Activated CD4-positive, CD25-positive, alpha-beta regulatory T cell treated with anti-CD3 and anti-CD28 coated beads, Interleukin-2, amount 50 U/mL, for 24 hours (primary cell): Measurements from ENCODE around the gene SP6.

Source experiments
- ATAC-seq, 2 donors: fragments of 150-1000 bp; cut with Tn5 transposase; one replicate each; pipeline ENCODE4 v1.10.0; 2021; ENCODE audit warnings: mild to moderate bottlenecking in 1 of 2, moderate library complexity in 1 of 2

The SP6 gene

DNA sequence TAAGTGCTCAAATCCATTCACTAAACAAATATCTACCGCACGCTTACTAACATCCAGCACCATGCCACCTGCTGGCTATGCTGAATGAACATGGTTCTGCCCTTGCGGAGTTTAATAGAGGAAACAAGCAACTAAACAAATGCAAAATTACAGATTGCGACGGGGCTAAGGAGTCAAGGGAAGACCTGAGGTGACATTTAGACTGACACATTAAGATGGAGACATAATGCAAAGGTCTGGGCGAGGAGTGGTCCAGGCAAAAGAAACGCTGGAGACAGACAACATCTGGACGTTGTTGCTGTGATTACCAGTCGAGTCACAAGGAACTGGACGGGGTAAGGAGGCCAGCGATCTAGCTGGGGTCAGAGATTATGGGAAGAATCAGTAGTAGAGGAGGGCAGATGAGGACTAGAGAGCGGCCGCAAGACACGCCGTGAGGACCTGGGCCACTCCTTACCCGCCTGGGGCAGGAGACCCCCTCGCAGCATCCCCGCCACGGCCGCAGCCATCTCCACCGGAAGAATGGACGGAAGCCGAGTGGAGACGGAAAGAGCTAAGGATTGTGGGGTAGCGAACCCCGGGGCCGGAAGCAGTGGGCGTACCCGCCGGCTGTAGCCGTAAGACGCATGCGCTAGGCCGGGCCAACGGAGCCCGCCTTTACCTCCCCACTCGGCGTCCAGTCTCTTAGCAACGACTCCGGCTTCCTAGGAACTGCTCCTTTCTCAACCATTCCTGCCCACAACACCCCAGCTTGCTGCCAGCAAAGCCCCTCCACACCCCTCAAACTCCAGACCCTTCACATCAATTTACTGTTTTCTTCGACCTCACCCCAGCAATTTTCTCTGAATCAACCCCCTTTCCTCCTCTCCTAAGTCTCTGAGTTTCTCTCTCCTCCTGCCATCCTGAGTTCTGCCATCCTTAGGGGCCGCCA, 19.7 kb downstream of the SP6 start, which contains the start of the genes LRRC46 and MRPL10:
TSS of gene LRRC46 (plus strand) at position 668 of the 931 bp plus-strand sequence. CDS start 320 bp downstream, outside the sequence.
TSS of gene MRPL10 (minus strand) at position 539 of the 931 bp plus-strand sequence. CDS start at position 509, 30 bp downstream.
- ATAC-seq, result peak; percentile 91 to 92

GRCh38 chr17:47830396-47831002, 20.5 kb downstream of the SP6 start:
- ATAC-seq, result no peak

DNA sequence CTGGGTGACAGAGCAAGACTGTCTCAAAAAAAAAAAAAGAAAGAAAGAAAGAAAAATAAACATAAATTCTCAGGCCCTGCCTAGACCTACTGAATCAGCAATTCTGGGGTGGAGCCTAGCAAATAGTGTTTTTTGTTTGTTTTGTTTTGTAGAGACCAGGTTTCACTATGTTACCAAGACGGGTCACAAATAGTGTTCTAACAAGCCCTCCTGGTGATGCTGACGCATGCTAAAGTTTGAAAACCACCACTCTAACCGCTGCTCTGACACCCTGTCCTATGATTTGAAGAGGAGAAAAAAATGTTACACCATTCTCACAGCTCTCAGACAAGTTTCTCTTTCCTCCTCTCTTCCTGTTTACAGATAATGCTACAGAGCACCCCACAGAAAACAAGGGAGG, 21.1 kb downstream of the SP6 start:
- peak in 1 of 2 donors; percentile 36 for ATAC-seq

GRCh38 chr17:47823519-47823918, 27.4 kb downstream of the SP6 start:
- ATAC-seq, result no peak

DNA sequence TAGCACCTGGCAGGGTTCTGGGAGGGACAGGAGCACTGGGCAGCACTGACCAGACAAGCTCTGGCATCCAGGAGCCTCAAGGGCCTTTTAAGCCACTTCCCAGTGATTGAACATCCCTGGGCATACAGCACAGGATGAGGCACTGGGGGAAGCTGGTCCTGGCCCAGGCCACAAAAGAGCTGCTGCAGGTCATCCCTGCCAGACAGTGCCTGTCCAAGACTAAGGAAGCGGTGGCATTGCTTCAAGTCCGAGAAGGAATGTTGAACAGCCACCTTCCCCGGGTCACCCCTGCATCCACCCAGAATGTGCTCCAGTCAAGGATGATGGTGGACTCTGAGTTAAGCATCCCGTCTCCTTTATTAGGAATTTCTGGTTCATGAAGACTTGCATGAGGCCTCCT, 28.2 kb downstream of the SP6 start:
- ATAC-seq, result no peak

DNA sequence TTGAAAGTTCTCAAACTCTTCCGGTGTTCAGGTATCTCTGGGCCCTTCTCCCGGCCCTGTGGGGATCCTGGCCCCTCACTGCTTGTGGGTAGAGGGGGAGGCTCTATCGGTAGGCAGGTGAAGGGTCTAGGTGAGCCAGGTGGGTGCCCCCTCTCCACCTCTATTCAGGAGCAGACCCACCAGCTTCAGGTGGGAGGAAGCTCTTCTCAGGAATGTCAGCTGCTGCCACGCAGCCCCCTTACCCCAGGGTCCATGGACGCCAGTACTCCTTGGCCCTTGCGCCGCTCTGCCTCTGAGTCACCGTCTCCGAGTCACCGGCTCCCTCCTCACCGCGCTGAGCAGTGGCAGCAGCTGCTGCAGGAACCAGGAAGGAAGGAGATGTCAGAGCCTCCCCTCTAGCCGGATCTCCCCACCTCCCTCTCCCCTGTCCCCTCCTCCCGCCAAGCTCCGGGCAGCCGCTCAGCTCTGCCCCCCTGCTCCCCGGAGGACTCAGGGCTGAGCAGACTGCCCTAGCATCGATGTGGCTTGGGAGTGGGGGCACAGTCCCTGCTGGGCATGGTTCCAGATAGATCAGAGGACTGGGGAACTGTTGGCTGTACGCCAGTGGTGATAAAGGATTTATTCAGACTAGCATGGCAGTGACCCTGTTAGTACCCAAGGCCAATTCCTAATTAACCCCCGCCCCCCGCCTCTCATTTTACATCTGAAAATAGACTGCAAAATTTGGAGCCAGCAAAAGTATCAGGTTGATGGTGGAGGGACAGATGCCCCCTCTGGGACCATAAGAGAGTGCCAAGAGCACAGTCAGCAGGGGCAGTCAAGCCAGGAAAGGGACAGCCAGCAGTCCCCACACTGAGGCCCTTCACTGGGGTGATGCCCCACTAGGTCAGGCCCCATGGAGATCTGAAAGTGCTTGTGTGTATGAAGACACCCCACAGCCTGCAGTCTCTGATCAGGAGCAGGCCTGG, 29.3 kb downstream of the SP6 start, which contains the start of gene OSBPL7:
TSS of gene OSBPL7 (minus strand) at position 371 of the 968 bp plus-strand sequence. CDS start 1,516 bp downstream, outside the sequence.
- ATAC-seq, result peak; percentile 98

- no peak for ATAC-seq
Measured at GRCh38 chr17:47821031-47821423, 29.9 kb downstream of the SP6 start.

DNA sequence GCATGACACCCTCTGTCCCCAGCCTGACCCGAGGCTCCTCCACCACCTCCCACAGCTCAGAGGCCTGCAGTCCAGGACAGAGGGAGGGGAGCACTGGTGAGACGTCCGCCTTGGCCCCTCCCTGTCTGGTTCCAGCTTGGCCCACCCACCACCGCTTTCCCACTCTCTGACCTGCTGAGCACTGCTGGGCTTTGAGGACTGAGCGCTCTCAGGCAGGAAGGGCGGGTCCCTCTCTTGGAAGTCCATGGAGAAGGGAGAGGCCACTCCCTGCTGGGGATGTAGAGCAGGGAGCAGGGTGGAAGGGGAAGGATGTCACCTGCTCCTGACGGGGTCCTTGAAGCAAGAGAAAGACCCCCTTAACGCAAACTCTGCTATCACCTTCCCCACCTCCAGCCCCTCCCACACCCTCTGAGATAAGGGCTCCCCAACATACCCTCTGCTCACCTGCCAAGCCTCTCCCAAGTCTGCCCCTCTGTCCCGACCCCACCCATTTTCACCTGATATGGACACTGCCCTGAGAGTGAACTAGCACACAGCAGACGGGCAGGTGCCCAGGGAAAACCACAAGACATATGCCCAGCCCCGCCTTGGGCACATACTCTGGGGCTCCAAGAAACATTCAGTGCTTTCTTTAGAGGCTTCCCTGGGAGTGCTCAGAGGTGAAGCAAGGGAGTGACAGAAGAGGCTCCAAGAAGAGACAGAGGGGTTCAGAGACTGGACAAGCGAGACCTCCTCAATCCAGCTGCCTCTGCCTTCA, 30.8 kb downstream of the SP6 start:
- no peak for ATAC-seq

DNA sequence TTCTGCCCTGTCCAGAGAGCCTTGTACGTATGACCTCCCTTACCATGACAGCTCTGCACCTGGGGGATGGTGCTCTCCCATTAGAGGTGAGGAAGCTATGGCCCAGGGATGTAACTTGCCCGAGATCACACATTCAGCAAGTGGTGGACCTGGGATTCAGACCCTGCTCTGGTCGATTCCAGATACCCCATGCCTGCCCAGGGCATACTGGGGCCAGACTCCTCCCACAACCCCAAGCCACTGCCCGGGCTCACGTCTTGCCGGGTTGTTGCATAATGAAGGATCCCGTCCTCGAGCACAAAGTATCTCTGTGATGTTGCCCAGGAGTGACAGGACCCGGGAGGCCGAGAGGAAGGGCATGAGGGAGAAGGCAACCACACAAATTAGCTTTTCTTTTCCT, 31.5 kb downstream of the SP6 start:
- ATAC-seq, result no peak

DNA sequence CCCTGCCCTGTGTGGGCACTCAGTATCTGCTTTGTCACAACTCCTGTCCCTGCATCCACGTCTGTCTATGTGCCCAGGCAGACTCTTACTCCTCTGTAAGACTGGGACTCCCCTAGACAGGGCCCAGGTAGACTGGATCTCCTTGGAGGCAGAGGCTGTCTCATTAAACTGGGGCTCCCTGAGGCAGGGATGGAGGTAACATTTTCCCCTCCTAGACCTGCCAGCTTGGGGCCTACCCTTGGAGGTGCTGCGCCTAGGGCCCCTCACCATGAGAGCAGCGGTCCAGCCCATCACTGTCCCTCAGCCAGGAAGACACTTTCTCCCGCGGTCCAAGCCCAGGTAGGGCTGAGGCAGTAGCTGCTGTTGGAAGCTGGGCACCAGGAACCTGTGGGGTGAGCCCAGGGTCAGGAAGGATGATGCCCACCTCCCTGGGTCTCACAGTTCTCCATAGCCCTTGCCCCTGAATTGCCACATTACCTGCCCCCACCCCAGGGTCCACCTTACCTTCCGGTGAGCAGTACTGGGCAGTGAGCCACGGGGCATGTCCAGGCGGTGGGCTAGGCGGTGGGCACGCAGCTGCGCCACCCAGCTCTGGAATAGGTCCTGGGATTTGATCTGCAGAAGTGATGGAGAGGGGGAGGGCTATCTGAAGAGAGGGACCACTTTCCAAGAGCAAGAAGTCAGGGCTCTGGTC, 32.8 kb downstream of the SP6 start:
- no peak for ATAC-seq

DNA sequence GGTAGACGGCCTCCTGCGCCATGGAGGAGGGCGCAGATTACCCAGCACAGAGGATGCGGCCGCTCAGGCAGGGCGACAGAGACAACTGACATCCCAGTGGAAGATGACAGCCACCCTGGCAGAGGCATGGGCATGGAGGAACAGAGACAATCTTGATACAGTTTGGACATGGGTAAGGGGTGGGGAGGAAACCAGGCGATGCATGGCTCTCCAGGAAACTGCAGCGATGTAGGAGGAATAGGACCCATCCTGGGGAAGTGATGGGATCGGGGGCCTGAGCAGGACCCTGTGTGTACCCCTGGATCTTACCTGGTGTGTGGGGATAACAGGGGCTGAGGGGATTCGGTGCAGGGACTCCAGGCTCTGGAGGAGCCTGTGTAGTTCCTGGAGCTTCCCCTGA, 34.0 kb downstream of the SP6 start:
- ATAC-seq, result no peak

GRCh38 chr17:47816111-47816735, 34.7 kb downstream of the SP6 start:
- ATAC-seq, result no peak

GRCh38 chr17:47815106-47815918, 35.7 kb downstream of the SP6 start:
- no peak for ATAC-seq

- no peak for ATAC-seq
Measured at GRCh38 chr17:47813512-47814031, 37.4 kb downstream of the SP6 start.

GRCh38 chr17:47813077-47813476, 37.9 kb downstream of the SP6 start:
- ATAC-seq, result no peak

- ATAC-seq, result no peak
Measured at GRCh38 chr17:47812146-47812920, 38.6 kb downstream of the SP6 start.

DNA sequence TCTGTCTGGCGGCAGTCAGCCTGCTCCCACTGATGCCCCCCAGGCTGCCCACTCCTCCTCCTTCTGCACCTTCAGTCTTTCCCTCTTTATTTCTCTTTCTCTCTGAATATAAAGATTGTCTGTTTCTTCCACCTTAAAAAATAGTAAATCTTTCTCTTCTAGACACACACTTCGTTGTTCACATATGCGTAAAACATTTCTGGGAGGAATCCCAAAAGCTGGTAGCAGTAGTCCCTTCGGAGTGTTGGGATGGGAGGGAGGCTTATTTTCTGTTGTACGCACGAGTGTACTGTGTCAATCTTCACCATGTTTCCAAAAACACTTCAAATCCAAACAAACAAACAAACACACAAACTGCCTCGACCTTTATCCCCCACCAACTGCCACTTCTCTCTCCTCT, 39.3 kb downstream of the SP6 start:
- no peak for ATAC-seq

DNA sequence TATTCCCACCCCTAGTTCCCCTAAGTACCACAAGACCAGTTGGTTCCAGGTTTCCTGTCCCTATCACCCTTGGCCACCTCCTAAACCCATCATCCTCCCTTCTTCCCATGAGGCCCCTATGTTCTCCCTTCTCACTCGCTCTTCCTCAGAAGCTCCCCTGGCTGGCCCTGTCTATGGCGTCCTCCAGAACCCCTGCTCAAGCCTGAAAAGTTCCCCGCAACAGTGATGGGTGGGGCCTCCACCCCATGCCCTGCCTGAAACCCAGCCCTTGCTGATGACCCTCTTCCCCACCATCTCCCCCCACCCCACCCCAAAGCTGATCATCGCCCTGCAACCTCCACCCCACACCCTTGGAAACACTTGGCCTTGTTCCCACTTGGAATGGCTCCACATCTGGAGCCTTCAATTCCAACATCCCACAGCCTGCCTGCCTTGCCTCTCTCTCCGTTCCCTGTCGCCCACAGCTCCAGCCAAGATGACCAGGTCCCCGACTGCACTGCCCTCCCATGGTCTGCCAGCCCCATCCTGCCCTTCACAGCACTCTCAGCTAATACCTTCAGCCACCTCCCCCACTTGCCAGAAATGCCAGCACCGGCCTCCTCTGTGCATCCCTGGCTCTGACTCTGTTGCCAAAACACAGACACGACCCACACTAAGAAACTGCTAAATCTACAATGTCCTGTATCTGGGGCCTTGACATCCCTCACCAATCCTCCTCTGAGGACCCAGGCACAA, 39.9 kb downstream of the SP6 start:
- ATAC-seq, result no peak
